MM.1S (cell line): ENCODE data around the gene CDH16.

Experiments used
- CTCF ChIP-seq: fragments of 300-600 bp; sonication (generic); IDR thresholded peaks from 2 replicates; pipeline ENCODE4 v1.5.1; 2016; ENCODE audit warnings: antibody characterized with exemption, low read length, mixed read lengths
- EZH2 ChIP-seq: fragments of 300-600 bp; sonication (generic); optimal IDR thresholded peaks from 2 replicates; pipeline ENCODE3; 2017; ENCODE audit warnings: low read depth, mild to moderate bottlenecking, antibody characterized with exemption, low read length, mixed read lengths

GRCh38 chr16:66943426-66944053 lies 24.9 kb upstream of the CDH16 start:
- TF ChIP-seq EZH2: no peak
- TF ChIP-seq CTCF: no peak
